GM12878 (cell line): ENCODE measurements around the gene RPUSD3.

ENCODE experiments used
- CHD2 ChIP-seq: IDR thresholded peaks from 2 replicates; pipeline ENCODE4 v1.6.1; 2011; ENCODE audit warnings: low read depth, low read length, improper control_type of control experiment, borderline replicate concordance
- CTCF ChIP-seq, 3 experiments: IDR thresholded peaks in 2 of 3; conservative IDR thresholded peaks in 1 of 3; 2 replicates each; pipeline ENCODE4 v1.5.1; 2011; ENCODE audit warnings: low read depth in 3 of 3, low read length in 3 of 3, mild to moderate bottlenecking in 3 of 3, control low read depth in 2 of 3, moderate library complexity in 2 of 3, inconsistent platforms in 1 of 3, mixed read lengths in 1 of 3; ENCODE audit not compliant: control insufficient read depth in 2 of 3, insufficient read depth in 1 of 3; ENCODE audit errors: extremely low read depth in 1 of 3
- EP300 ChIP-seq, 2 experiments: fragments of 150-350 bp in 1 of 2; IDR thresholded peaks; 2 replicates each; pipeline ENCODE4 v1.6.1; 2011 to 2012; ENCODE audit warnings: low read depth in 2 of 2, low read length in 2 of 2, borderline replicate concordance in 1 of 2, improper control_type of control experiment in 1 of 2, inconsistent platforms in 1 of 2; ENCODE audit not compliant: control insufficient read depth in 1 of 2
- HDAC2 ChIP-seq: fragments of 200-600 bp; sonication (generic); IDR thresholded peaks from 2 replicates; pipeline ENCODE4 v1.6.1; 2017
- HDAC6 ChIP-seq: fragments of 200-600 bp; sonication (generic); IDR thresholded peaks from one replicate; pipeline ENCODE4 v1.8.0; 2017; ENCODE audit warnings: antibody characterized with exemption; ENCODE audit not compliant: unreplicated experiment
- MTA3 ChIP-seq: IDR thresholded peaks from 2 replicates; pipeline ENCODE4 v1.6.1; 2012; ENCODE audit warnings: low read length, inconsistent platforms, borderline replicate concordance
- NRF1 ChIP-seq: conservative IDR thresholded peaks from 2 replicates; pipeline ENCODE4 v1.6.1; 2011; ENCODE audit warnings: mild to moderate bottlenecking, low read depth, low read length, improper control_type of control experiment
- RFX5 ChIP-seq: IDR thresholded peaks from 2 replicates; pipeline ENCODE4 v1.6.1; 2011; ENCODE audit warnings: low read depth, low read length, improper control_type of control experiment
- TBL1XR1 ChIP-seq: IDR thresholded peaks from 2 replicates; pipeline ENCODE4 v1.6.1; 2012; ENCODE audit warnings: low read depth, low read length, improper control_type of control experiment
- ZNF274 ChIP-seq: IDR thresholded peaks from one replicate; pipeline ENCODE4 v1.8.0; 2011; ENCODE audit not compliant: insufficient read length, insufficient read depth

GRCh38 chr3:9831253-9831652 is 12.6 kb downstream of the RPUSD3 start:
- TF ChIP-seq CTCF (IDR thresholded peaks at IDR 0.05 in 2 of 3, conservative IDR thresholded peaks at IDR 0.05 in 1 of 3; ENCODE audit: control insufficient read depth in 2 of 3, extremely low read depth in 1 of 3, insufficient read depth in 1 of 3, low read depth in 3 of 3, low read length in 3 of 3) (no peak), CHD2 (no peak), TBL1XR1 (no peak), NRF1 (no peak), MTA3 (no peak), HDAC2 (no peak), HDAC6 (no peak), EP300 (IDR thresholded peaks at IDR 0.05; ENCODE audit: borderline replicate concordance in 1 of 2, control insufficient read depth in 1 of 2, low read depth in 2 of 2, low read length in 2 of 2) (no peak), RFX5 (no peak), ZNF274 (no peak)
